Testis (tissue), 3 donors: ENCODE data around the gene SMIM5. TPM values are rescaled to one million over a fixed set of nuclear protein-coding genes. Genes with fewer than 3 reads are reported as not detected.

Experiments
- DNase-seq: peaks from one replicate; pipeline ENCODE4 v3.0.0-alpha.2; 2019
- H3K27ac ChIP-seq, 2 donors: fragments of 200-600 bp; sonication (generic); one replicate each; pipeline ENCODE4 v1.5.1; 2019
- H3K27me3 ChIP-seq: fragments of 200-600 bp; sonication (generic); one replicate; pipeline ENCODE4 v1.5.1; 2019
- H3K36me3 ChIP-seq: fragments of 200-600 bp; sonication (generic); one replicate; pipeline ENCODE4 v1.5.1; 2017; ENCODE audit warnings: low read depth; ENCODE audit errors: missing control alignments
- H3K4me1 ChIP-seq: fragments of 200-600 bp; sonication (generic); one replicate; pipeline ENCODE4 v1.5.1; 2019
- H3K4me3 ChIP-seq, 2 donors: fragments of 200-600 bp; sonication (generic); one replicate each; pipeline ENCODE4 v1.5.1; 2017 to 2019
- H3K9me3 ChIP-seq: fragments of 200-600 bp; sonication (generic); one replicate; pipeline ENCODE4 v1.5.1; 2017
- CTCF ChIP-seq, 3 experiments: fragments of 450-650 bp in 2 of 3; fragments of 200-600 bp in 1 of 3; sonication (generic) in 1 of 3; IDR thresholded peaks; one replicate each; pipeline ENCODE4 v1.5.1; 2016 to 2019; ENCODE audit warnings: antibody characterized with exemption in 3 of 3, mild to moderate bottlenecking in 2 of 3, moderate library complexity in 1 of 3
- POLR2A ChIP-seq: fragments of 450-650 bp; IDR thresholded peaks from one replicate; pipeline ENCODE4 v1.6.1; 2017; ENCODE audit warnings: antibody characterized with exemption, mild to moderate bottlenecking, moderate library complexity
- WGBS, 2 donors: methylation state at CpG; one replicate each; pipeline ENCODE4 v1.1.5; 2018; 5-methylcytosine and 5-hydroxymethylcytosine counted together
- intact Hi-C: fragments of 100-400 bp; cut with DNase I; formaldehyde crosslinking; loops from one replicate; pipeline ENCODE4 v1.15.1; 2023; ENCODE audit warnings: low total_unique reads
- polyA plus RNA-seq: library from polyadenylated mRNA; stranded (reverse); fragments of 350-450 nt; fragmentation: Illumina TruSeq; extraction: RNeasy Lipid Tissue Mini Kit (QIAGEN cat#74804); gene quantifications from one replicate; pipeline ENCODE4 v1.2.3, GENCODE V29; 2014; ENCODE audit warnings: low read depth, low replicate concordance; ENCODE audit not compliant: insufficient read depth
- total RNA-seq, 2 donors: library from RNA; depleted of rRNA; stranded (reverse); fragments of >200 nt; gene quantifications; one replicate each; pipeline ENCODE4 v1.2.3, GENCODE V29; 2016

The SMIM5 gene
- total and polyA plus RNA-seq, 3 donors from 2014 or later: 1.9 to 2.0 (median 2.0) TPM

DNA sequence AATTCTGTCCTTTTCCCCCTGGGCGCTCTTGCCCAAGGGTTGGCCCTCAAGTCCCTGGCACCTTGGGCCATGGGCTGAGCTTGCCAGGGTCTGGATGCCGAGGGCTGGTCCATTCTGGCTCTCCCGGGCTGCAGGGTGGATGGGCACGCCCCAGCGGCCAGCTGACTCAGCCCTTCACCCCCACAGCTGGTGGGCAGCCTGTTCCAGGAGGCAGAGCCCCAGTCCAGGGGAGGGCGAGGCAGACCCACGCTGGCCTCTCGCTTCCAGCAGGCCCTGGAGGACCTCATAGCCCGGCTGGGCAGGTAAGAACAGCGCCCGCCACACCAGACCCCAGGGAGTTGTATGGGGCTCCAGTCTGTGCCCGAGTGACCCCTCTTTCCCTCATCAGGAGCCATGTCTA, 30.6 kb upstream of the SMIM5 start:
- WGBS, 2 donors: 97 to 99% methylated on average over 6 to 8 of the region's 12 CpGs
- DNase-seq: no peak
- Histone ChIP-seq H3K9me3 (no peaks in the 10 kb centered on the region), H3K27ac (no peak overlapping the region), H3K27me3 (no peaks in the 10 kb centered on the region), H3K4me3 (no peak overlapping the region), H3K36me3 (no peaks in the 10 kb centered on the region), H3K4me1 (no peaks in the 10 kb centered on the region)
- intact Hi-C loops: no loop called here
- no peak for TF ChIP-seq CTCF (IDR thresholded peaks at IDR 0.05)
- no peak for TF ChIP-seq POLR2A

- WGBS, 2 donors: 86 to 93% methylated on average over 9 of the region's 9 CpGs
- TF ChIP-seq CTCF (IDR thresholded peaks at IDR 0.05) (no peak), POLR2A (no peak)
- intact Hi-C loops: no loop called here
These were observed 30.1 kb upstream of the SMIM5 start for GRCh38 chr17:75603123-75603522.

DNA sequence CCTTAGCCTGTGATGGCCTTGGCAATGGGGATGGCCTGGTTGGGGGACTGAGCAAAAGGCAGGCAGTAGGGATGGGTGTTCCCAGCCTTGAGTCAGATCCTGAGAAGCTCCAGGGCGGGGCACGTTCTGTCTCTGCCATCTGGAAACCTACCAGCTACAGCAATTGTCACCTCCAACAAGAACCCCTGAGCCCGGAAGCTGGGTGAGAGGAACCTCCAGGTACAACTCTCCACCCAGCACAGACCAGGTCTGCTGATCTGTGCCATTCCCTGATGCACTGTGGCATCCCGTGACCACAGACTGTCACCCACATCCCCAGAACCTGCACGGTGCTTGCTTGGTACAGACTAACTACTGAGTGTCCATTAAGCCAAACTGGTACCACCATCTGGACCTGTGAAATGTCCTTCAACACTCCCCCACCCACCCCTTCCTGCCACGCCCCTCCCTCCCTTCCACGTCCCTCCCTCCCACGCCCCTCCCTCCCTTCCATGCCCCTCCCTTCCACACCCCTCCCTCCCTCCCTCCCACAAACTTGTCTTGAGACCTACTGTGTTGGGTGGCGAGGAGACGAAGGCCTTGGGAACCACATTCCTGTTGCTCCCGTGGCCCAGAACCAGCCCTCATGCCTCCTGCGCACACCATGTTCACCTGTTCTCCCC, 29.1 kb upstream of the SMIM5 start:
- H3K27ac ChIP-seq: no peak overlapping the region
- no peak overlapping the region for H3K4me3 ChIP-seq
- WGBS, 2 donors: 84 to 88% methylated on average over 6 to 12 of the region's 12 CpGs
- no peaks in the 10 kb centered on the region for H3K36me3 ChIP-seq
- DNase-seq: no peak
- intact Hi-C loops: no loop called here
- H3K4me1 ChIP-seq: no peaks in the 10 kb centered on the region
- no peaks in the 10 kb centered on the region for H3K27me3 ChIP-seq
- no peak for TF ChIP-seq POLR2A
- no peak for TF ChIP-seq CTCF (IDR thresholded peaks at IDR 0.05)
- H3K9me3 ChIP-seq: no peaks in the 10 kb centered on the region

More at GRCh38 chr17:75603123-75603522, 30.1 kb upstream of the SMIM5 start:
- H3K9me3 ChIP-seq: no peaks in the 10 kb centered on the region
- H3K27ac ChIP-seq: no peak overlapping the region
- no peak for DNase-seq
- no peaks in the 10 kb centered on the region for H3K27me3 ChIP-seq
- no peaks in the 10 kb centered on the region for H3K36me3 ChIP-seq
- no peaks in the 10 kb centered on the region for H3K4me1 ChIP-seq
- H3K4me3 ChIP-seq: no peak overlapping the region

DNA sequence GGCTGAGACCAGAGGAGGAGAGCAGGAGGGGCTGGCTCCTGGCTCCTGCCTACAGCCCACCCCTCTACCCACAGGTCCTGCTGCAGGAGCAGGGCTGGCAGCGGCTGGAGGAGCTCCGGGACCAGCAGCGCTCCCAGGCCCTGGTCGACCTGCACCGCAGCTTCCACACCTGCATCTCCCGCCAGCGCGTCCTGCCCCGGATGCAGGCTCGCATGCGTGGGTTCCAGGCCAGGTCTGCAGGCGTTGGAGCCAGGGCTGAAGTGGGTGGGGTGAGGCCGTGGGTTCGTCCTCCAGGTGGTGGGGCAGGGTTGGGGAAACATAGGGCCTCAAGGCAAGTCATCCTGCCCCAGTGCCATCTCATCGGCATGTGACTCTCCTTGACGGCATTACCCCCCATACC, 27.4 kb upstream of the SMIM5 start:
- no peak for TF ChIP-seq POLR2A
- no peak for TF ChIP-seq CTCF (IDR thresholded peaks at IDR 0.05)
- DNase-seq: no peak
- Histone ChIP-seq H3K9me3 (no peaks in the 10 kb centered on the region), H3K27me3 (no peaks in the 10 kb centered on the region), H3K27ac (no peak overlapping the region), H3K4me3 (no peak overlapping the region), H3K4me1 (no peaks in the 10 kb centered on the region), H3K36me3 (no peaks in the 10 kb centered on the region)
- WGBS, 2 donors: 82 to 98% methylated on average over 4 to 16 of the region's 16 CpGs
- intact Hi-C loops: no loop called here

DNA sequence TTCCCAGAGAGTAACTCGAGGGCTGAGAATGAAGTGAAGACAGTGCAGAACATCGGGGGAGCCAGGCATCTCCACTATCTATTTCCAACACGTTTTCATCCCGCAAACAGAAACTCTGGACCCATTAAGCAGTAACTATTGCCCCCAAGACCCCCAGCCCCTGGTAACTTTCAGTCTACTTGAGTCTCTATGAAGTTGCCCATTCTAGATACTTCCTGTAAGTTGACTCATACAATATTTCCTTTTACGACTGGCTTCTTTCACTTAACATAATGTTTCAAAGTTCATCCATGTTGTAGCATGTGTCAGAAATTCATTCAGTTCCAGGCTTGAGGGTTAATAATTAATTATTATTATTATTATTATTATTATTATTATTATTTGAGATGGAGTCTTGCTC, 26.1 kb upstream of the SMIM5 start:
- no peaks in the 10 kb centered on the region for H3K36me3 ChIP-seq
- no peaks in the 10 kb centered on the region for H3K27me3 ChIP-seq
- no peaks in the 10 kb centered on the region for H3K4me1 ChIP-seq
- no peak overlapping the region for H3K4me3 ChIP-seq
- intact Hi-C loops: no loop called here
- no peak for DNase-seq
- TF ChIP-seq CTCF (IDR thresholded peaks at IDR 0.05): no peak
- no peak for TF ChIP-seq POLR2A
- WGBS, 2 donors: 85 to 87% methylated on average over 5 of the region's 5 CpGs
- H3K9me3 ChIP-seq: no peaks in the 10 kb centered on the region
- no peak overlapping the region for H3K27ac ChIP-seq
